Pancreas (tissue), 10 donors: ENCODE measurements around the gene ELL2. TPM values are rescaled to one million over a fixed set of nuclear protein-coding genes. Genes with fewer than 3 reads are reported as not detected.
"Not testable (repeated sequence)": the region's sequence is repeated elsewhere in the genome, so short reads cannot be mapped to it uniquely, and the experiment has no call there.

ENCODE experiments used
- ATAC-seq, 4 donors: fragments of 200-7000 bp; cut with Tn5 transposase; one replicate each; pipeline versions ENCODE4 v1.8.0 to v1.9.1; 2020; ENCODE audit warnings: mild to moderate bottlenecking in 4 of 4, moderate library complexity in 4 of 4
- DNase-seq, 6 donors: peaks; one replicate each; pipeline ENCODE4 v3.0.0-alpha.2; 2020
- FAIRE-seq: peaks from 2 replicates; lab custom pipeline; 2012; peaks lifted over from hg19 to GRCh38; lab: Jason Lieb, UNC
- H3K27ac ChIP-seq, 4 donors: fragments of 200-600 bp; sonication (generic); 1 replicate in 3 of 4; 2 replicates in 1 of 4; pipeline versions ENCODE4 v1.5.0 to v1.8.0; 2020
- H3K27me3 ChIP-seq, 4 donors: fragments of 200-600 bp; one replicate each; pipeline ENCODE4 v1.8.0; 2021
- H3K36me3 ChIP-seq, 3 donors: fragments of 200-600 bp; sonication (generic) in 1 of 3; one replicate each; pipeline versions ENCODE4 v1.5.0 to v1.8.0; 2020 to 2021
- H3K4me1 ChIP-seq, 3 donors: fragments of 200-600 bp; one replicate each; pipeline ENCODE4 v1.8.0; 2021
- H3K4me3 ChIP-seq, 4 donors: fragments of 200-600 bp; sonication (generic) in 2 of 4; one replicate each; pipeline versions ENCODE4 v1.5.0 to v1.8.0; 2020 to 2021
- H3K9me3 ChIP-seq, 4 donors: fragments of 200-600 bp; one replicate each; pipeline ENCODE4 v1.8.0; 2021
- CTCF ChIP-seq, 4 donors: fragments of 200-600 bp; sonication (generic) in 3 of 4; IDR thresholded peaks; one replicate each; pipeline versions ENCODE4 v1.5.0 to v1.8.0; 2021; ENCODE audit warnings: antibody characterized with exemption in 4 of 4
- WGBS, 2 donors: extraction: QIAGEN DNeasy Blood & Tissue Kit; methylation state at CpG; one replicate each; pipeline ENCODE4 v1.1.7; 2013; 5-methylcytosine and 5-hydroxymethylcytosine counted together
- intact Hi-C, 3 donors: fragments of 100-400 bp; cut with DNase I; formaldehyde crosslinking; loops; one replicate each; pipeline versions ENCODE4 v1.11.1 to v1.14.2; 2022
- polyA plus RNA-seq, 2 donors: library from polyadenylated mRNA; stranded (reverse); fragments of 200-250 nt; gene quantifications; one replicate each; pipeline ENCODE4 v1.2.3, GENCODE V29; 2013
- total RNA-seq, 6 donors: library from RNA; stranded (reverse); fragmentation: NEBNext Ultra II Directional in 4 of 6; extraction: Animal tissue kit (Norgen Biotek cat#: 25700) in 4 of 6; gene quantifications; one replicate each; pipeline versions ENCODE4 v1.2.1 to v1.2.4, GENCODE V29; 2021 to 2023
- donor health status: healthy with polysubstance abuse.
- donor health status: DM: no; HTN: no; CAD: no; lungs with moderate emphysema.
- donor health status: DM: no; HTN: no; CAD: no.
- donor health status: control.
- donor health status: control.
- donor health status: Bipolar disorder and iron deficiency.
- donor health status: DM: yes; HTN: yes; CAD: no.
- donor health status: DM: no; HTN: no; CAD: no.
- donor health status: DM: no; HTN: no; CAD: no.
- donor health status: DM: yes; HTN: yes; CAD: no.

ELL2 gene
- total and polyA plus RNA-seq, 8 donors = 21.0 to 92.8 (median 76.8) TPM

- TF ChIP-seq CTCF (IDR thresholded peaks at IDR 0.05) = no peak
- Histone ChIP-seq H3K27me3 (no peaks in the 10 kb centered on the region), H3K9me3 (no peaks in the 10 kb centered on the region), H3K4me1 (no peaks in the 10 kb centered on the region), H3K4me3 (no peak overlapping the region), H3K36me3 (no peaks in the 10 kb centered on the region), H3K27ac (no peak overlapping the region)
- intact Hi-C loops = loop anchor here in 1 of 3 donors (10.0 kb wide), 1 partner anchor 452 kb away; no protein-coding TSS in a partner anchor
- DNase-seq = no peak
- 73 to 74% methylated on average over 6 of the region's 6 CpGs for WGBS, 2 donors
- no peak for ATAC-seq
- FAIRE-seq = no peak
These were observed 89.0 kb downstream of the ELL2 start for GRCh38 chr5:95872346-95873268.

- H3K4me1 ChIP-seq = no peaks in the 10 kb centered on the region
- ATAC-seq (no peak), DNase-seq (no peak), FAIRE-seq (no peak)
- H3K27ac ChIP-seq = no peak overlapping the region
- H3K4me3 ChIP-seq = no peak overlapping the region
- no peaks in the 10 kb centered on the region for H3K36me3 ChIP-seq
- intact Hi-C loops = loop anchor here in 1 of 3 donors (10.0 kb wide), 1 partner anchor 454 kb away; no protein-coding TSS in a partner anchor
- no peaks in the 10 kb centered on the region for H3K9me3 ChIP-seq
- TF ChIP-seq CTCF (IDR thresholded peaks at IDR 0.05) = no peak
- H3K27me3 ChIP-seq = no peaks in the 10 kb centered on the region
- 95 to 96% methylated on average over 9 of the region's 9 CpGs for WGBS, 2 donors
These were observed 90.4 kb downstream of the ELL2 start for GRCh38 chr5:95871146-95871806.

GRCh38 chr5:95870105-95870672 lies 91.5 kb downstream of the ELL2 start:
- Histone ChIP-seq H3K9me3 (no peaks in the 10 kb centered on the region), H3K27me3 (no peaks in the 10 kb centered on the region), H3K4me3 (no peak overlapping the region), H3K36me3 (no peaks in the 10 kb centered on the region), H3K27ac (peak overlapping the region in 2 of 4 donors; percentile 2 to 25), H3K4me1 (no peaks in the 10 kb centered on the region)
- intact Hi-C loops = loop anchor here in 1 of 3 donors (10.0 kb wide), 1 partner anchor 455 kb away; no protein-coding TSS in a partner anchor
- ATAC-seq = peak in 3 of 4 donors; percentile 18 to 69 (median 65)
- DNase-seq = no peak
- no peak for TF ChIP-seq CTCF (IDR thresholded peaks at IDR 0.05)
- WGBS, 2 donors = 80 to 83% methylated on average over 1 of the region's 1 CpG
- FAIRE-seq = no peak

- not testable (repeated sequence) for H3K4me3 ChIP-seq, H3K27me3 ChIP-seq, DNase-seq, H3K9me3 ChIP-seq, H3K27ac ChIP-seq, H3K36me3 ChIP-seq, FAIRE-seq, H3K4me1 ChIP-seq
- peak in 1 of 4 donors; percentile 46 for ATAC-seq
- WGBS, 2 donors = 82 to 89% methylated on average over 3 of the region's 3 CpGs
- intact Hi-C loops = loop anchor here in 2 of 3 donors (10.0 kb wide), 1 partner anchor 465 kb away; no protein-coding TSS in a partner anchor
These were observed 92.3 kb downstream of the ELL2 start for GRCh38 chr5:95869173-95869855.
